Activated B cell treated with CpG ODN at 0.5 μM for 24 hours (primary cell): ENCODE measurements around the gene TEAD3. TPM values are rescaled to one million over a fixed set of nuclear protein-coding genes. Genes with fewer than 3 reads are reported as not detected.

Experiments
- ATAC-seq: fragments of 200-7000 bp; cut with Tn5 transposase; one replicate; pipeline ENCODE4 v1.10.0; 2021; ENCODE audit warnings: low read depth, mild to moderate bottlenecking, moderate library complexity
- CTCF ChIA-PET: fragments of 350-600 bp; sonication (Branson Sonifier 250); formaldehyde crosslinking; loops from one replicate; lab custom pipeline; 2021; ENCODE audit warnings: antibody characterized with exemption; lab: Charles Lee
- POLR2A ChIA-PET: fragments of 350-600 bp; sonication (Branson Sonifier 250); formaldehyde crosslinking; loops from one replicate; lab custom pipeline; 2021; ENCODE audit warnings: antibody characterized with exemption; lab: Charles Lee
- DNase-seq: peaks from one replicate; pipeline ENCODE4 v3.0.0; 2022
- H3K27ac Mint-ChIP-seq: one replicate; pipeline ENCODE4 v1.8.0; 2020; ENCODE audit warnings: mixed read lengths
- H3K27me3 Mint-ChIP-seq: one replicate; pipeline ENCODE4 v1.8.0; 2021; ENCODE audit warnings: mixed read lengths
- H3K36me3 Mint-ChIP-seq: one replicate; pipeline ENCODE4 v1.8.0; 2021; ENCODE audit warnings: low read depth, mixed read lengths
- H3K4me1 Mint-ChIP-seq: one replicate; pipeline ENCODE4 v1.8.0; 2021; ENCODE audit warnings: mixed read lengths
- H3K4me3 Mint-ChIP-seq: one replicate; pipeline ENCODE4 v1.8.0; 2020; ENCODE audit warnings: mild to moderate bottlenecking, mixed read lengths
- H3K9me3 Mint-ChIP-seq: one replicate; pipeline ENCODE4 v1.8.0; 2020; ENCODE audit warnings: mixed read lengths
- CTCF ChIP-seq: fragments of 200-600 bp; IDR thresholded peaks from one replicate; pipeline ENCODE4 v1.8.0; 2022; ENCODE audit warnings: antibody characterized with exemption, mild to moderate bottlenecking
- intact Hi-C: fragments of 100-400 bp; cut with micrococcal nuclease; formaldehyde crosslinking; loops from one replicate; pipeline ENCODE4 v1.15.1; 2024
- total RNA-seq: library from RNA; stranded (reverse); gene quantifications from 2 replicates; pipeline ENCODE4 v1.2.3, GENCODE V29; 2022

The TEAD3 gene
- total RNA-seq, 1 donor from 2014 or later: 0.13 TPM

- POLR2A ChIA-PET: interaction anchor here (0.6 to 3.4 kb wide), 14 partner anchors 18 to 735 kb away, joined by 3 to 20 read pairs (median 6); partner anchors contain the start of genes DEF6, FANCE, PPARD and TEAD3
- CTCF ChIA-PET: interaction anchor here (2.6 to 3.1 kb wide), 2 partner anchors 128 to 172 kb away, joined by 18 to 19 read pairs; partner anchors contain the start of gene DEF6
- DNase-seq (no peak), ATAC-seq (no peak)
- H3K4me3 Mint-ChIP-seq: peak overlapping the region; percentile 96
- intact Hi-C loops: loop anchor here (1.0 to 5.0 kb wide), 7 partner anchors 17 to 1682 kb away; partner anchors contain the start of genes ARMC12, DEF6, FANCE and LEMD2
- H3K27me3 Mint-ChIP-seq: no peaks in the 10 kb centered on the region
- peaks cover 74% of the 10 kb centered on the region for H3K36me3 Mint-ChIP-seq
- no peak for TF ChIP-seq CTCF
- peaks cover 50% of the 10 kb centered on the region for H3K4me1 Mint-ChIP-seq
- peak overlapping the region; percentile 98 for H3K27ac Mint-ChIP-seq
- H3K9me3 Mint-ChIP-seq: no peaks in the 10 kb centered on the region
Observed at GRCh38 chr6:35468980-35469750, 27.7 kb downstream of the TEAD3 start.

- H3K4me3 Mint-ChIP-seq: peak within 1 kb of the TSS; percentile 96
- intact Hi-C loops: loop anchor here (1.0 to 5.0 kb wide), 7 partner anchors 16 to 1681 kb away; partner anchors contain the start of genes ARMC12, DEF6, FANCE and LEMD2
- peak; percentile 87 for DNase-seq
- H3K36me3 Mint-ChIP-seq: peaks cover 72% of the 10 kb centered on the region
- POLR2A ChIA-PET: interaction anchor here (0.7 to 3.4 kb wide), 19 partner anchors 11 to 268 kb away, joined by 3 to 20 read pairs (median 5); partner anchors contain the start of genes DEF6, FANCE, PPARD and TEAD3
- CTCF ChIA-PET: interaction anchor here (0.8 to 3.1 kb wide), 9 partner anchors 14 to 175 kb away, joined by 3 to 19 read pairs (median 5); partner anchors contain the start of genes DEF6, FANCE and PPARD
- no peaks in the 10 kb centered on the region for H3K9me3 Mint-ChIP-seq
- H3K27me3 Mint-ChIP-seq: no peaks in the 10 kb centered on the region
- H3K4me1 Mint-ChIP-seq: peaks cover 45% of the 10 kb centered on the region
- H3K27ac Mint-ChIP-seq: peak within 1 kb of the TSS; percentile 98
- peak; percentile 85 for ATAC-seq
- TF ChIP-seq CTCF: no peak
Observed at GRCh38 chr6:35468181-35468979, 28.5 kb downstream of the TEAD3 start, which contains the start of gene RPL10A. TSS of gene RPL10A (plus strand) at chr6:35468401. CDS start at chr6:35468435, 34 bp downstream.

GRCh38 chr6:35465646-35466045 lies 31.2 kb downstream of the TEAD3 start:
- ATAC-seq (no peak), DNase-seq (no peak)
- TF ChIP-seq CTCF: no peak
- no peaks in the 10 kb centered on the region for H3K27me3 Mint-ChIP-seq
- H3K27ac Mint-ChIP-seq: no peak overlapping the region
- POLR2A ChIA-PET: interaction anchor here (1.8 kb wide), 1 partner anchor 14 kb away, joined by 6 read pairs; the partner anchor contains the start of gene FANCE
- peaks cover 62% of the 10 kb centered on the region for H3K36me3 Mint-ChIP-seq
- no peak overlapping the region for H3K4me3 Mint-ChIP-seq
- CTCF ChIA-PET: interaction anchor here (0.9 to 1.5 kb wide), 3 partner anchors 122 to 138 kb away, joined by 3 to 4 read pairs (median 3); no protein-coding TSS in a partner anchor
- intact Hi-C loops: loop anchor here (5.0 kb wide), 1 partner anchor 1678 kb away; the partner anchor contains the start of gene LEMD2
- H3K4me1 Mint-ChIP-seq: peaks cover 27% of the 10 kb centered on the region
- H3K9me3 Mint-ChIP-seq: no peaks in the 10 kb centered on the region

GRCh38 chr6:35463292-35463691 lies 33.6 kb downstream of the TEAD3 start:
- H3K4me1 Mint-ChIP-seq: peaks cover 12% of the 10 kb centered on the region
- no peak for DNase-seq
- no peak overlapping the region for H3K27ac Mint-ChIP-seq
- no peak for ATAC-seq
- intact Hi-C loops: no loop called here
- no peaks in the 10 kb centered on the region for H3K27me3 Mint-ChIP-seq
- POLR2A ChIA-PET: interaction anchor here (0.6 kb wide), 1 partner anchor 66 kb away, joined by 9 read pairs; no protein-coding TSS in a partner anchor
- CTCF ChIA-PET: no interaction called here
- TF ChIP-seq CTCF: no peak
- H3K9me3 Mint-ChIP-seq: no peaks in the 10 kb centered on the region
- no peak overlapping the region for H3K4me3 Mint-ChIP-seq
- H3K36me3 Mint-ChIP-seq: peaks cover 55% of the 10 kb centered on the region
